Transverse colon (tissue), 3 donors: ENCODE results near the gene ATP13A4.

Experiments used
- EP300 ChIP-seq: sonication (generic); formaldehyde crosslinking; IDR thresholded peaks from one replicate; pipeline ENCODE4 v1.6.1; 2017; ENCODE audit warnings: antibody characterized with exemption, low read depth
- POLR2AphosphoS5 ChIP-seq, 3 donors: sonication (generic); formaldehyde crosslinking; IDR thresholded peaks; one replicate each; pipeline ENCODE4 v1.6.1; 2016; ENCODE audit warnings: antibody characterized with exemption in 3 of 3

DNA sequence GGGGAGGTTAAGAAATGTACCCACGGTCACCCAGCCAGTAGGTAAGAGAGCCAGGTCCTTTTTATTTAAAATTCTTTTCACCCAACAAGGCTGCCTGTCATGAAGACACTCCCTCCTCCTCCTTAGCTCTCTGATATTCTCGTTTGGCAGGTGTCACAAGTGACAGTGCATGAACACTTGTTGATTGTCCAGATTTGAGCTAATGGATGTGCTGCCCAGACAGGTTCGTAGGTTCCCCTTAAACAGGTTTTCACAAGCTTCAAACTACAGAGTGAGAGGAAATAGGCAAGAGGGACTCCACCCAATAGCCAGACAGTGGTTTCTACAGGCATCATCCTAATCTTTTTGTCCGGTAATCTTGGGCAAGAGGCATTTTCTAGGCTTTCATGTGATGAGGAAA, 32.2 kb downstream of the ATP13A4 start:
- no peak for TF ChIP-seq EP300
- TF ChIP-seq POLR2AphosphoS5 (IDR thresholded peaks at IDR 0.05): no peak
